HG03460 (cell line): Measurements from ENCODE around the gene SH3BGRL.
"Not testable (repeated sequence)": the region's sequence is repeated elsewhere in the genome, so short reads cannot be mapped to it uniquely, and the experiment has no call there.

Experiments used
- ATAC-seq: cut with Tn5 transposase; IDR thresholded peaks from one replicate; pipeline ENCODE4 v1.9.1; 2021; ENCODE audit not compliant: unreplicated experiment

SH3BGRL gene

GRCh38 chrX:81259020-81259713, 57.3 kb downstream of the SH3BGRL start:
- no peak for ATAC-seq

DNA sequence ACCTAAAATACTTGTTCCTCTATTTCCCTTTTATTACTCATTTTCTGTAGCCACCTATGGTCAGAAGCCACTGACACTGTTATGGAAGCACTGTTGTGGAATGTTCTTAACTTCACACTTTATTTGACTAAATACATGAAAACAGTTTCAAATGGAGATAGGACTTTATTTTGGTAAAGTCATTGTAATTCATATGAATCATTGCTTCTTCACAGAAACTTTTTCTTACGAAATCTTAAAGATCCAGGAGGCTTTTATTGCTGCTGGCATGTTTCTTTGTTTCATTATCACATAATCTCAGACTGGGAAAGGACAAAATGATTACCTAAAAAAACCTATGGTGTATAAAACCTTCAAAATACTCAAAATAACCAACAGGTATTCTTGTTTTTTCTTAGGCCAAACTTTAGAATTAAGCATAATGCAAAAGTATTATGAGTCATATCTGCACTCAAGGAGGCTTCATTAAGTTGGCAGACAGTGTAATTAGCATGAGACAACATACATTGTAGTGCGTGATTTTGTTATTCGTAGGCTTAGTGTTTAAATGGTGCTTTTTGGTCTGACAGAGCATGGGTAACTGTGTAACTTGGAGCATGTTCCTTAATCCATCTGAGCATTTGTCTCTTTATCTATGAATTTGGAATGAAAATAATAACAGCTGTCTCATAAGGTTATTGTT, 58.0 kb downstream of the SH3BGRL start:
- ATAC-seq: no peak

- no peak for ATAC-seq
These were observed 59.7 kb downstream of the SH3BGRL start for GRCh38 chrX:81261576-81261975.

GRCh38 chrX:81263059-81263458, 61.2 kb downstream of the SH3BGRL start:
- ATAC-seq: no peak

DNA sequence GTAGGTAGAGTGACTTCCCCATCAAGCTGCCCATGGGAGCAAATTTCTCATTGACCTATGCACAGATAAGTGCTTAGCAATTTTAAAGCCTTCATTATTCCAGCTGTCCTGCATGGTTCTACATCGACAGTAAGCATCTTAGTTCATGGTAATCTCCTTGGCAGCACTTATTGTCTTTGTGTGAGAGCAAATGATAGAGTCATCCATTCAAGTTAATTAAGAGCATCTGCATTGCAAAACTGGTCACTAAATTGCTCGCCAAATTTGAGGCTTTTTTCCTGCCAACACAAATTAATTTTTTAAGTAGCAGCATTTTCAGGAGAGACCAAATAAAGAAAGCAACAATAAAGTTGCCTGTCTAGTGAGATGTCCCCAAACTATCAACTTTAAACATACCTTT, 76.7 kb downstream of the SH3BGRL start:
- ATAC-seq: no peak

GRCh38 chrX:81280148-81280547, 78.2 kb downstream of the SH3BGRL start:
- ATAC-seq: no peak

GRCh38 chrX:81286075-81286474, 84.2 kb downstream of the SH3BGRL start:
- no peak for ATAC-seq

DNA sequence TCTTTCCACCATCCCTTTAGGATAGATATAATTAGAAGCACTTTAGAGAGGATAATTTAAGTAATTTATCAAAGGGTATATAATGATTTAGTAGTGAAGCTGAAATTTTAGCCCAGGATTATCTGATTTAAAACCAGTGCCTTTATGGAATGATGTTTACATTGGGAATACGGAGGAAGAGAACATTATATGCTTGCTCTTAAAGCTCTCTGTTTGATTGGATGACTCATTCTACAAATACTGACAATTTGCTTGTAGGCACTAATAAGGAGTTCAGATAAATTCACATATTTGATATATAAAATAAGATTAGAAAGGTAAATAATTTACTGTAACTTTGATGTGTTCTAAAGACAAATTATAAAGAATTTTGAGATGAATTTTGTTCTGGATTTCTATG, 84.7 kb downstream of the SH3BGRL start:
- no peak for ATAC-seq

DNA sequence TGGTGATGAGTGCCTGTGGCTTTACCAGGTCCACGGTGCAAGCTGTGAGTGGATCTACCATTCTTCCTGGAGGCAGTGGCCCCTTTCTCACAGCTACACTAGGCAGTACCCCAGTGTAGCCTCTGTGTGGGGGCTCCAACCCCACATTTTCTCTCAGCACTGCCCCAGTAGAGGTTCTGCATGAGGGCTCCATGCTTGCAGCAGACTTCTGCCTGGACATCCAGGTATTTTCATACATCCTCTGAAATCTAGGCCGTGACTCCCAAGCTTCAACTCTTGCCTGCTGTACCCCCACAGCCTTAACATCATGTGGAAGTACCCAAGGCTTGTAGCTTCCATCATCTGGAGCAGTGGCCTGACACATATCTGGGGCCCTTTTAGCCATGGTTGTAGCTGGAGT, 90.1 kb downstream of the SH3BGRL start:
- no peak for ATAC-seq

DNA sequence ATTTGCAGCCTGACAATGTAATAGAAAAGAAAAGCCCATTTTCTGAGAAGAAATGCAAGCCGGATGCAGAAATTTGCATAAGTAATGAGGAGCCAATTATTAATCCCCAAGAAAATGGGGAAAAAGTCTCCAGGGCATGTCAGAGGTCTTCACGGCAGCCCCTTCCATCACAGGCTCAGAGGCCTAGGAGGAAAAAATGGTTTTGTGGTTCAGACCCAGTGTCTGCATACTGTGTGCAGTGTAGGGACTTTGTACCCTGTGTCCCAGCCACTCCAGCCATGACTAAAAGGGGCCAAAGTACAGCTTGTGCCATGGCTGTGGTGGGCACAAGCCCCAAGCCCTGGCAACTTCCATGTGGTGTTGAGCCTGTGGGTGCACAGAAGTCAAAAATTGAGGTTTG, 92.2 kb downstream of the SH3BGRL start:
- ATAC-seq: no peak

- no peak for ATAC-seq
These were observed 100.0 kb downstream of the SH3BGRL start for GRCh38 chrX:81301877-81302276.

DNA sequence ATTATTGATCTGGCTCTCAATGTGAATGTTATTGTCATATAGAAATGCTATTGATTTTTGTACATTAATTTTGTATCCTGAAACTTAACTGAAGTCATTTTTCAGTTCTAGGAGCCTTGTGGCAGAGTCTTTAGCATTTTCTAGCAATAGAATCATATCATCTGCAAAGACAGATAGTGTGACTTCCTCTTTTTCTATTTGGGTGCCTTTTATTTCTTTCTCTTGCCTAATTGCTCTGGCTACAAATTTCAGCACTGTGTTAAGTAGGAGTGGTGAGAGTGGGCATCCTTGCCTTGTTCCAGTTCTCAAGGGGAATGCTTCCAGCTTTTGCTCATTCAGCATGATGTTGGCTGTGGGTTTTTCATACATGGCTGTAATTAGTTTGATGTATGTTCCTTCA, 102.7 kb downstream of the SH3BGRL start:
- no peak for ATAC-seq

GRCh38 chrX:81305240-81305639, 103.3 kb downstream of the SH3BGRL start:
- ATAC-seq: no peak

DNA sequence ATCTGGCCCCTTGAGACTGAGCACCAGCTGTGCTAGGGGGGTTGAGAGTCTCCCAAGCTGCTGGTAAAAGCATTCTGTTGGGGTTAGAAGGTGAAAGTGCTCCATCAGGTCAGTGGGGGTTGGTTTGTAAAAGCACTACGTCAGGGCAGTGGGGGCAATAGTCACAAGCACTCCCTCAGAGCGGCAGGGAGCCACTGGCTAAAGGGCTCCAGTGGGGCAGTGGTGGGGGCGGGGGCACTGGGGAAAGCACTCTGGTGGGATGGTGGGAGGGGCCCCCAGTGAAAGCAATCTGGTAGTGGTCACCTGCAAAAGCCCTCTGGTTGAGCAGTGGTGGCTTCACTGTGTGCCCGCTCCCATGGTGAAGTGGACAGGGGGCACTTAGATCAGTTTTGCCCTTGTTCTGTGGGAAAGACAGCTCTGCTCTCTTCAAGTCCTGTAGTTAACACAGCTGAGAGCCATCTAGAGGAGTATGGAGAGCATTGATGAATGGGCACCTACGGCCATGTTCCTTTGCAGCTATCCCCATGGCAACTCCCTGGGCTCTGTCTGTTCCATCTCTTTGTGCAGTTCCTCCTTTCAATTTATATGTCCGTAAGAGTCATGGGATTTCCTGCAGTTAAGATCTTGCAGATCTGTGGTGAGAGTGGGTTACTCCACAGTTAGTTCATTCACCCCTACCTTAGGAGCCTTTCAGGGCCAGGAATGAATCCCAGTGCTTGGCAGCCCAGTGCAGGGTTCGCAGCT, 106.4 kb downstream of the SH3BGRL start:
- no peak for ATAC-seq

DNA sequence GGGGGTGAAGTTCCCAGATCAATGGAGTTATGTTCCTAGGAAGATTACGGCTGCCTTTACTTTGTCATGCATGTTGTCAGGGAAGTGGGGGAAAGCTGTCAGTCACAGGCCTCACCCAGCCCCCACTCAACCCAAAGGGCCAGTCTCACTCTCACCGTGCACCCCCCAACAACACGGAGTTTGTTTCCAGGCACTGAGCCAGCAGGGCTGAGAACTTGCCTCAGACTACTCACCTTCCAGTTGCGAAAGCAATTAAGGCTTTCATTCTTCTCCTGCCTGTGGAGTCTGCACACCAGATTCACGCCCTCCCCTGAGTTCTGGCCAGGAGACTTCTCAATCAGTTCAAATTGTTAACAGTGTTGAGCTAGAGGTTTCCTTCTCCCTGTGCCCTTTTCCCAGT, 114.3 kb downstream of the SH3BGRL start:
- no peak for ATAC-seq

- ATAC-seq: not testable (repeated sequence)
These were observed 129.8 kb downstream of the SH3BGRL start for GRCh38 chrX:81331653-81332052.

DNA sequence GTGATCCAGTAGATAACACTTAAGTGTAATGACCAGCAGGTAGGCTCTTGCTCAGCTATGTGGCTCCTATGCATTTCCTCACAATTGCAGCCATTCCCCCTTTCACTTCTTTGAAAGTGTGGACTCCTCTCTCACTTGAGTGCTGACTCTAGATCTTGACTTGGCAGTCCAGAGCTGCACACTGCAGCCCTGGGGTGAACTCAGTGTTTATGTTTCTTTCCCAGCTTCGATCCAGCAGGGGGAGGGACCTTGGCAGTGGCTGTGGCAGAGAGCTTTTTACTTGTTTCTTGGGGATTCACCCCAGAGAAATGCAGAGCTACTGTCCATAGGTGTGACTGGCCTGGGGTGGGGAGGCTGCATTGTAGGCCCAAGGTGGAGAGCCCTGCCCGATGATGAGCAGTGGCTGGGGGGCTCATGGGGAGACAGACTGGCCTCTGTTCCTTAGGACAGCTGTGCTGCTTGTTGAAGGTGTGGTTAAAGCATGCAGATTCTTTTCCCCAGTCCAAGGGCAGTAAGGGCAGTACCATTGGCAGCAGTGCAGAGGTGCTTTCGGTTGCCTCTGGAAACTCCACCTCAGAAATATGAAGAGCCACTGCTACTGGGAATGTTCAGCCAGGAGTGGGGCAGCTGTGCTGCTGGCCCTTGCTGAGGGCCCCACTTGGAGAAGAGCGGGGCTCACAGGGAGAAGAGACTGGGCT, 134.7 kb downstream of the SH3BGRL start:
- ATAC-seq: no peak

DNA sequence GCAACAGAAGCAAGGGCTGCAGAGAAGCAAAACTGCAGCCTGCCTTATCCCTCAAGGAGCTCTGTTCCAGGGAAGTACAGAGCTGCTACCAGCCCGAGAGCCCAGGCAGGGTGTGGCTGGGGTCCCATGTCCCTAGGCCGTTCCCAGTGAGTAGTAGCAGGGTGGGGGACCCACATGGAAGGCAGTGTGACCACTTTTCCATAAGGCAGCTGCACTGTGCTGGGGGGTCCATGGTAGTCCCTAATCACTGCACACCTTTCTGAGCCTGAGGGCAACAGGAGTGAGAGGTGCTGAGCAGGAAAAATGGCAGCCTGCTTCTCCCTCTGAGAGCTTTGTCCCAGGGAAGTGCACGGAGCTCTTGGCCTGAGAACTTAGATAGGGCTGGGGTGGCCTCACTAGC, 135.9 kb downstream of the SH3BGRL start:
- ATAC-seq: no peak

DNA sequence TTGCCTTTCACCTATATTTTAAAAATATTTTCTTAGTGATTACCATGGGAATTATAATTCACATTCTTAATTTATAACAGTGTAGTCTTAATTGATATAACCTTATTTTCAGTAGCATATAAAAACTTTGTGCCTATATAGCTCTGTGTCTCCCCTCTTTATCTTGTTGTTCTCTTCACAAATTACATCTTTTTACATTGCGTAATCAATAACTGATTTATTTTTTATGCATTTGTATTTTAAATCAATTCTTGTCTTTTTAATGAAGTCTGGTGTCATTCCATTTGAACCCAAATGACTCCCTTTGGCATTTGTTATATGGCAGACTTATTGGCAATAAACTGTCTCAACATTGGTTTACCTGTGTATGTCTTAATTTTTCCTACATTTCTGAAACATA, 137.0 kb downstream of the SH3BGRL start:
- ATAC-seq: no peak

GRCh38 chrX:81345296-81345695, 143.4 kb downstream of the SH3BGRL start:
- not testable (repeated sequence) for ATAC-seq
